Fibroblast of lung (primary cell): Measurements from ENCODE around the gene CFAP65. TPM values are rescaled to one million over a fixed set of nuclear protein-coding genes. Genes with fewer than 3 reads are reported as not detected.
A peak's percentile ranks its signal among the peaks of the same experiment; 100 is the strongest.

Source experiments
- DNase-seq, 2 donors: peaks; one replicate each; pipeline versions ENCODE4 v3.0.0 to v3.0.0-alpha.2; 2010; ENCODE audit warnings: low read depth in 2 of 2
- H2AFZ ChIP-seq: 2 replicates; pipeline ENCODE4 v1.5.1; 2012; ENCODE audit warnings: low read length, control low read depth, inconsistent platforms
- H3K27ac ChIP-seq: 2 replicates; pipeline ENCODE4 v1.5.1; 2011; ENCODE audit warnings: low read length, control low read depth; ENCODE audit not compliant: insufficient read depth
- H3K27me3 ChIP-seq: 2 replicates; pipeline ENCODE4 v1.5.1; 2011; ENCODE audit warnings: mild to moderate bottlenecking, low read length; ENCODE audit not compliant: control insufficient read depth, insufficient read depth
- H3K36me3 ChIP-seq: 2 replicates; pipeline ENCODE4 v1.5.1; 2011; ENCODE audit warnings: low read length; ENCODE audit not compliant: control insufficient read depth, insufficient read depth
- H3K4me1 ChIP-seq: 2 replicates; pipeline ENCODE4 v1.5.1; 2011; ENCODE audit warnings: low read length; ENCODE audit not compliant: control insufficient read depth, insufficient read depth; ENCODE audit errors: extremely low read depth
- H3K4me2 ChIP-seq: 2 replicates; pipeline ENCODE4 v1.5.1; 2011; ENCODE audit warnings: low read length, control low read depth; ENCODE audit not compliant: insufficient read depth; ENCODE audit errors: extremely low read depth
- H3K4me3 ChIP-seq, 4 experiments: fragments of 200-600 bp in 1 of 4; sonication (generic) in 1 of 4; replicated peaks in 1 of 4; 2 replicates each; pipeline ENCODE4 v1.5.1; 2011 to 2016; ENCODE audit warnings: low read length in 4 of 4, low read depth in 3 of 4, mild to moderate bottlenecking in 3 of 4, control low read depth in 2 of 4, inconsistent platforms in 1 of 4, mixed read lengths in 1 of 4; ENCODE audit not compliant: insufficient read depth in 1 of 4; ENCODE audit errors: control extremely low read depth in 1 of 4
- H3K79me2 ChIP-seq: 2 replicates; pipeline ENCODE4 v1.5.1; 2012; ENCODE audit warnings: mild to moderate bottlenecking, low read length, inconsistent platforms; ENCODE audit not compliant: control insufficient read depth, insufficient read depth
- H3K9ac ChIP-seq: 2 replicates; pipeline ENCODE4 v1.5.1; 2011; ENCODE audit warnings: mild to moderate bottlenecking, low read length, control low read depth; ENCODE audit not compliant: insufficient read depth
- H3K9me3 ChIP-seq: 2 replicates; pipeline ENCODE4 v1.5.1; 2012; ENCODE audit warnings: low read depth, low read length; ENCODE audit not compliant: control insufficient read depth, insufficient read depth
- H4K20me1 ChIP-seq: 2 replicates; pipeline ENCODE4 v1.5.1; 2011; ENCODE audit warnings: low read length; ENCODE audit not compliant: control insufficient read depth, insufficient read depth; ENCODE audit errors: extremely low read depth
- EZH2 ChIP-seq: IDR thresholded peaks from 2 replicates; pipeline ENCODE4 v1.5.1; 2012; ENCODE audit warnings: low read length, control low read depth, mild to moderate bottlenecking; ENCODE audit errors: missing control alignments
- polyA plus RNA-seq, 2 donors: library from polyadenylated mRNA; depleted of rRNA in 1 of 2; stranded (reverse) in 1 of 2; unstranded in 1 of 2; fragments of >200 nt; gene quantifications; 2 replicates each; pipeline ENCODE4 v1.2.1, GENCODE V29; 2011 to 2012; ENCODE audit warnings: missing spikeins in 1 of 2
- total RNA-seq: library from RNA; depleted of rRNA; stranded (reverse); fragments of >200 nt; gene quantifications from 2 replicates; pipeline ENCODE4 v1.2.1, GENCODE V29; 2014
- TF ChIP-seq, protein P1 (sequence below), 2 donors: IDR thresholded peaks in 1 of 2; conservative IDR thresholded peaks in 1 of 2; 1 replicate in 1 of 2; 2 replicates in 1 of 2; pipeline ENCODE4 v1.5.1; 2011 to 2012; ENCODE audit warnings: low read length in 2 of 2, control low read depth in 1 of 2, inconsistent platforms in 1 of 2, low read depth in 1 of 2, mild to moderate bottlenecking in 1 of 2

CFAP65 gene
- total and polyA plus RNA-seq, 2 donors (not counting 1 experiment from before 2014, with no cell fraction given) = not detected

DNA sequence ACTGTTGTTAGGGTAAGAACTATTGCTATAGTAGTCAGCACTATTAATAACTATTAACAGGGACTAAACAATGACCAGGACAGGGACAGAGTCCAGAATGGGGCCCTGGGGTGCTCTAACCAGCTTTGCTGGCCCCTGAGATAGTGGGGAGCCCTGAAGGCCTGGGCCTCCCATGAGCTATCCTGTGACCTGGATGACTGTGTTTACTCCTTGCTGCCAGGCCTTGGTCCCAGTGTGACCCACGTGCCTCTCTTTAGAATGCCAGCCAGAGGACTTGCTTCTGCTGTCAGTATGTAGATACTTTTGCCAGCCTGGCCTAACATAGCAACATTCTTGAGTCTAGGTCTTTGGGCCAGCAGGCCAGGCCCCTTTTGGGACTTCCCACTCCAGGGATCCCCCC is 70.4 kb downstream of the CFAP65 start:
- Histone ChIP-seq H3K4me3 (no peak overlapping the region), H3K9ac (no peak overlapping the region), H3K79me2 (no peaks in the 10 kb centered on the region), H3K27ac (no peak overlapping the region), H2AFZ (no peak overlapping the region), H3K4me1 (no peaks in the 10 kb centered on the region), H3K27me3 (peaks cover 2% of the 10 kb centered on the region), H3K36me3 (no peaks in the 10 kb centered on the region), H4K20me1 (no peaks in the 10 kb centered on the region), H3K4me2 (no peak overlapping the region), H3K9me3 (no peaks in the 10 kb centered on the region)
- TF ChIP-seq EZH2 = no peak
- TF ChIP-seq, protein P1, sequence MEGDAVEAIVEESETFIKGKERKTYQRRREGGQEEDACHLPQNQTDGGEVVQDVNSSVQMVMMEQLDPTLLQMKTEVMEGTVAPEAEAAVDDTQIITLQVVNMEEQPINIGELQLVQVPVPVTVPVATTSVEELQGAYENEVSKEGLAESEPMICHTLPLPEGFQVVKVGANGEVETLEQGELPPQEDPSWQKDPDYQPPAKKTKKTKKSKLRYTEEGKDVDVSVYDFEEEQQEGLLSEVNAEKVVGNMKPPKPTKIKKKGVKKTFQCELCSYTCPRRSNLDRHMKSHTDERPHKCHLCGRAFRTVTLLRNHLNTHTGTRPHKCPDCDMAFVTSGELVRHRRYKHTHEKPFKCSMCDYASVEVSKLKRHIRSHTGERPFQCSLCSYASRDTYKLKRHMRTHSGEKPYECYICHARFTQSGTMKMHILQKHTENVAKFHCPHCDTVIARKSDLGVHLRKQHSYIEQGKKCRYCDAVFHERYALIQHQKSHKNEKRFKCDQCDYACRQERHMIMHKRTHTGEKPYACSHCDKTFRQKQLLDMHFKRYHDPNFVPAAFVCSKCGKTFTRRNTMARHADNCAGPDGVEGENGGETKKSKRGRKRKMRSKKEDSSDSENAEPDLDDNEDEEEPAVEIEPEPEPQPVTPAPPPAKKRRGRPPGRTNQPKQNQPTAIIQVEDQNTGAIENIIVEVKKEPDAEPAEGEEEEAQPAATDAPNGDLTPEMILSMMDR (conservative IDR thresholded peaks at IDR 0.05 in 1 of 2, IDR thresholded peaks at IDR 0.05 in 1 of 2; ENCODE audit: low read depth in 1 of 2, low read length in 2 of 2) = no peak
- DNase-seq = no peak

DNA sequence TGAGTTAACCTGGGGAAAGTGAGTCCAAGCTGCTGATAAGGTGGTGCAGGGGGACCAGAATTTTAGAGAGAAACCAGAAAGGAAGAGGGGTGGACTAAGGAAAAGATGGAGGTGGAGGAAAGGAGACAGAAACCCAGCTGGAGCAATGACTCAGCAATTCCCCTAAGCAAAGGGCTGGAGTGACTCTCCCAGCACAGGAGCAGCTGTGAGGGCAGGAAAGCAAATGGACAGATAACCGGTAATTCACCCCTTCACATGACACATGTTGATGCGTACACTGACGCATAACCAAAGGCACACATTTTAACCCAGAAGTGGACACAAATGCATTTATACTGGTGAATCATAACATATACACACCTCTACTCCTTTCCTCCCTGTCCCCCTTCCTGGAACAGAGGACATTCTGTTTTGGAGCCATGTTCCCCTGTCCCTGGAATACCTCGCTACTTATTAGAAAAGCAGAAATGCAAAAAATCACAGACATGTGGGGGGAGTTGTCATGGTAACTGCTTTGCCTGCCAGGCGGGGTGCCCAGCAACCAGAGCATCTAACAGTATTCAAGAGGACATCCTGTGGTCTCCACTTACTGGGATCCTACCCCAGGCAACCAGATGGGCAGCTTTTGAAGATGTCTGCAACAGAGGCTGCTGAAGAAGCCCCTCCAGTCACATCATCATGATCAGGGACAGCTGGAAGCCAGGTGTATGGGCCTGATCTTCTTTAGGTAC is 77.1 kb downstream of the CFAP65 start:
- H2AFZ ChIP-seq = no peak overlapping the region
- peak overlapping the region in 2 of 4 experiments; percentile 19 to 48 for H3K4me3 ChIP-seq
- DNase-seq = peak; percentile 76 to 88
- H3K27ac ChIP-seq = peak overlapping the region; percentile 67
- TF ChIP-seq, protein P1 (conservative IDR thresholded peaks at IDR 0.05 in 1 of 2, IDR thresholded peaks at IDR 0.05 in 1 of 2; ENCODE audit: low read depth in 1 of 2, low read length in 2 of 2) = no peak
- TF ChIP-seq EZH2 = no peak
- peaks cover 12% of the 10 kb centered on the region for H3K4me1 ChIP-seq
- no peaks in the 10 kb centered on the region for H3K9me3 ChIP-seq
- H4K20me1 ChIP-seq = no peaks in the 10 kb centered on the region
- H3K4me2 ChIP-seq = peak overlapping the region; percentile 78
- no peaks in the 10 kb centered on the region for H3K36me3 ChIP-seq
- H3K79me2 ChIP-seq = no peaks in the 10 kb centered on the region
- H3K27me3 ChIP-seq = peaks cover 25% of the 10 kb centered on the region
- no peak overlapping the region for H3K9ac ChIP-seq

DNA sequence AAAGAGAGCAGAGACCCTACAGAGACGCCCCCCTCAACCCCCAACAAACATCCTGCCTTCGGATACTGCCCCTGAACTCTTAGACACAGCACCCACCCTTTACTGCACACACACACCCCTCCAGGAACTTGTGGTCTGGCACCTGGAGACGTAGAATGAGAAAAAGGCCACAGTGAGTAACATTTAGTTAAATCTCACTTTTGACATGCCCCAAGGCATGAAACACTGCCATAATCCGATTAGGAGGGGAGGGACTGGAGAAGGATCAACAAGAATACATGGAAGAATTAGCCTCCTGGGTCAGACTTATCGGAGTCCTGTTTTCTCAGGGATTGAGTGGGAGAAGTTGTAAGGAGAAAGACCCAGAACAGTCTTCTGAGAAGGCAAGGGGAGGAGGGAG is 77.7 kb downstream of the CFAP65 start:
- H3K27me3 ChIP-seq = peaks cover 29% of the 10 kb centered on the region
- no peaks in the 10 kb centered on the region for H4K20me1 ChIP-seq
- TF ChIP-seq, protein P1 (conservative IDR thresholded peaks at IDR 0.05 in 1 of 2, IDR thresholded peaks at IDR 0.05 in 1 of 2; ENCODE audit: low read depth in 1 of 2, low read length in 2 of 2) = no peak
- no peak for TF ChIP-seq EZH2
- DNase-seq = peak in 1 of 2 donors; percentile 36
- H3K4me1 ChIP-seq = peaks cover 12% of the 10 kb centered on the region
- H3K79me2 ChIP-seq = no peaks in the 10 kb centered on the region
- peak overlapping the region; percentile 67 for H3K27ac ChIP-seq
- H3K9ac ChIP-seq = peak overlapping the region; percentile 50
- peak overlapping the region in 2 of 4 experiments; percentile 19 to 48 for H3K4me3 ChIP-seq
- no peaks in the 10 kb centered on the region for H3K36me3 ChIP-seq
- H3K9me3 ChIP-seq = no peaks in the 10 kb centered on the region
- no peak overlapping the region for H2AFZ ChIP-seq
- H3K4me2 ChIP-seq = peak overlapping the region; percentile 78
